Measurements from ENCODE around the gene ATG3.

GRCh38 chr3:112579232-112579631 is 17.5 kb upstream of the ATG3 start:
- TF ChIP-seq, protein P1, sequence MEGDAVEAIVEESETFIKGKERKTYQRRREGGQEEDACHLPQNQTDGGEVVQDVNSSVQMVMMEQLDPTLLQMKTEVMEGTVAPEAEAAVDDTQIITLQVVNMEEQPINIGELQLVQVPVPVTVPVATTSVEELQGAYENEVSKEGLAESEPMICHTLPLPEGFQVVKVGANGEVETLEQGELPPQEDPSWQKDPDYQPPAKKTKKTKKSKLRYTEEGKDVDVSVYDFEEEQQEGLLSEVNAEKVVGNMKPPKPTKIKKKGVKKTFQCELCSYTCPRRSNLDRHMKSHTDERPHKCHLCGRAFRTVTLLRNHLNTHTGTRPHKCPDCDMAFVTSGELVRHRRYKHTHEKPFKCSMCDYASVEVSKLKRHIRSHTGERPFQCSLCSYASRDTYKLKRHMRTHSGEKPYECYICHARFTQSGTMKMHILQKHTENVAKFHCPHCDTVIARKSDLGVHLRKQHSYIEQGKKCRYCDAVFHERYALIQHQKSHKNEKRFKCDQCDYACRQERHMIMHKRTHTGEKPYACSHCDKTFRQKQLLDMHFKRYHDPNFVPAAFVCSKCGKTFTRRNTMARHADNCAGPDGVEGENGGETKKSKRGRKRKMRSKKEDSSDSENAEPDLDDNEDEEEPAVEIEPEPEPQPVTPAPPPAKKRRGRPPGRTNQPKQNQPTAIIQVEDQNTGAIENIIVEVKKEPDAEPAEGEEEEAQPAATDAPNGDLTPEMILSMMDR (IDR thresholded peaks at IDR 0.05), result no peak
- no peak for TF ChIP-seq ZFX (IDR thresholded peaks at IDR 0.05; ENCODE audit: borderline replicate concordance)
